Neutrophil (primary cell): ENCODE results near the gene HOXD13.

ENCODE experiments used
- H3K27ac ChIP-seq: fragments of 200-600 bp; sonication (generic); 2 replicates; pipeline ENCODE4 v1.5.1; 2016; ENCODE audit warnings: mild to moderate bottlenecking, moderate library complexity
- H3K27me3 ChIP-seq: fragments of 200-600 bp; sonication (generic); 2 replicates; pipeline ENCODE4 v1.6.0; 2016; ENCODE audit warnings: mild to moderate bottlenecking
- H3K36me3 ChIP-seq: fragments of 200-600 bp; sonication (generic); 2 replicates; pipeline ENCODE4 v1.5.1; 2017
- H3K4me1 ChIP-seq, 2 experiments: fragments of 200-600 bp in 1 of 2; sonication (generic) in 1 of 2; 1 replicate in 1 of 2; 2 replicates in 1 of 2; pipeline versions ENCODE4 v1.5.1 to v1.6.1; 2013 to 2016; ENCODE audit warnings: low read depth in 1 of 2, low read length in 1 of 2, mild to moderate bottlenecking in 1 of 2, moderate library complexity in 1 of 2; ENCODE audit not compliant: control insufficient read depth in 1 of 2, insufficient read depth in 1 of 2
- H3K4me3 ChIP-seq, 2 experiments: fragments of 200-600 bp in 1 of 2; sonication (generic) in 1 of 2; 1 replicate in 1 of 2; 2 replicates in 1 of 2; pipeline ENCODE4 v1.5.1; 2013 to 2016; ENCODE audit warnings: low read depth in 1 of 2, low read length in 1 of 2, mild to moderate bottlenecking in 1 of 2, moderate library complexity in 1 of 2
- H3K9me3 ChIP-seq: fragments of 200-600 bp; sonication (generic); 2 replicates; pipeline ENCODE4 v1.5.1; 2016
- TF ChIP-seq, protein P1 (sequence below): fragments of 200-600 bp; sonication (generic); IDR thresholded peaks from 2 replicates; pipeline ENCODE4 v1.5.1; 2016; ENCODE audit warnings: antibody characterized with exemption

The HOXD13 gene

DNA sequence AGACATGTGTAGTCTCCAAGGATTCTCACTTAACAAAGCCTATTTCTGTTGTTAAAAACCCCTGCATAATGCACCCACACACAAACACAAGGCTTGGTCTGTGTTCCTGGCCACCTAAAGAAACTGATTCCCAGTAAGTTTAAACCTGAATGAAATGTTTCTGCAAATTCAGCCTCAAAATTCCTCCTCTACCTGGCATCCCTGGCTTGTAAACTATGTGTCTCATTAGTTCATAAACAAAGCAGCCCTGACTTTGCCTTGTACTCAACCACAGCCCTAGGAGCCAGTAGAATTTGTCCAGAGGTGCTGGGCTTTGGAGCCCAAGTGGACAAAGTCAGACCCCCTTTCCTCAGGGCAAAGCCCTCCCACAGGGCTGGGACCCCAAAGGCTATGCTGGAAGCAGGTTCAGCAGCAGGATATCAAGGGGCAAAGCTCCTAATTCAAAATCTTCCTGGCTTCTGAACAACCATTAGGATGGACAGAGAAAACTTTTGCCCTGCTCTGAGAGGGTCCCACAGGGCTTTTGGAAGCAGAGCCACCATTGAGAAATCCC is 2.6 kb upstream of the HOXD13 start:
- H3K27me3 ChIP-seq = peaks cover 100% of the 10 kb centered on the region
- H3K4me1 ChIP-seq = peaks cover 37 to 47% of the 10 kb centered on the region in 2 experiments
- H3K9me3 ChIP-seq = no peaks in the 10 kb centered on the region
- TF ChIP-seq, protein P1, sequence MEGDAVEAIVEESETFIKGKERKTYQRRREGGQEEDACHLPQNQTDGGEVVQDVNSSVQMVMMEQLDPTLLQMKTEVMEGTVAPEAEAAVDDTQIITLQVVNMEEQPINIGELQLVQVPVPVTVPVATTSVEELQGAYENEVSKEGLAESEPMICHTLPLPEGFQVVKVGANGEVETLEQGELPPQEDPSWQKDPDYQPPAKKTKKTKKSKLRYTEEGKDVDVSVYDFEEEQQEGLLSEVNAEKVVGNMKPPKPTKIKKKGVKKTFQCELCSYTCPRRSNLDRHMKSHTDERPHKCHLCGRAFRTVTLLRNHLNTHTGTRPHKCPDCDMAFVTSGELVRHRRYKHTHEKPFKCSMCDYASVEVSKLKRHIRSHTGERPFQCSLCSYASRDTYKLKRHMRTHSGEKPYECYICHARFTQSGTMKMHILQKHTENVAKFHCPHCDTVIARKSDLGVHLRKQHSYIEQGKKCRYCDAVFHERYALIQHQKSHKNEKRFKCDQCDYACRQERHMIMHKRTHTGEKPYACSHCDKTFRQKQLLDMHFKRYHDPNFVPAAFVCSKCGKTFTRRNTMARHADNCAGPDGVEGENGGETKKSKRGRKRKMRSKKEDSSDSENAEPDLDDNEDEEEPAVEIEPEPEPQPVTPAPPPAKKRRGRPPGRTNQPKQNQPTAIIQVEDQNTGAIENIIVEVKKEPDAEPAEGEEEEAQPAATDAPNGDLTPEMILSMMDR = no peak
- H3K36me3 ChIP-seq = no peaks in the 10 kb centered on the region
- no peak overlapping the region for H3K4me3 ChIP-seq
- H3K27ac ChIP-seq = no peak overlapping the region

DNA sequence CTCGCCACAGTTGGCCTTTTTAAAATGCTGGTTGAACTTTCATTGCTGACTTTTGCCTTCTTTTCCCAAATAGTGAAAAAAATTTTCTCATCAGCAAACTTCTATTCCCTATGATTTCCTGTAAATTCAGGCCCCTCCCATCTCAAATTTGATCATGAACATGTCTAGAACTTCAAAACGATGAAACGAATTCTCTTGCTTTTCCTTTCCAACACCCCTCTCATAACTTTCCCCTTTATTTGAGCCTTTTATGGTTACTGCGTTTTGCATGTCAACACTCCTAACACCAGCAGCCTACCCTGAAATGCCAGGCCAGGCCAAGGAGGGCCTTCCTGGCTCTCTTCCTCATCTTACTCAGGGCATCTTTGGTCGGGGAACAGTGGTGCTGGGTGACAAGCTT is 1.7 kb upstream of the HOXD13 start:
- TF ChIP-seq, protein P1 = no peak
- no peaks in the 10 kb centered on the region for H3K9me3 ChIP-seq
- H3K4me1 ChIP-seq = peaks cover 27 to 38% of the 10 kb centered on the region in 2 experiments

DNA sequence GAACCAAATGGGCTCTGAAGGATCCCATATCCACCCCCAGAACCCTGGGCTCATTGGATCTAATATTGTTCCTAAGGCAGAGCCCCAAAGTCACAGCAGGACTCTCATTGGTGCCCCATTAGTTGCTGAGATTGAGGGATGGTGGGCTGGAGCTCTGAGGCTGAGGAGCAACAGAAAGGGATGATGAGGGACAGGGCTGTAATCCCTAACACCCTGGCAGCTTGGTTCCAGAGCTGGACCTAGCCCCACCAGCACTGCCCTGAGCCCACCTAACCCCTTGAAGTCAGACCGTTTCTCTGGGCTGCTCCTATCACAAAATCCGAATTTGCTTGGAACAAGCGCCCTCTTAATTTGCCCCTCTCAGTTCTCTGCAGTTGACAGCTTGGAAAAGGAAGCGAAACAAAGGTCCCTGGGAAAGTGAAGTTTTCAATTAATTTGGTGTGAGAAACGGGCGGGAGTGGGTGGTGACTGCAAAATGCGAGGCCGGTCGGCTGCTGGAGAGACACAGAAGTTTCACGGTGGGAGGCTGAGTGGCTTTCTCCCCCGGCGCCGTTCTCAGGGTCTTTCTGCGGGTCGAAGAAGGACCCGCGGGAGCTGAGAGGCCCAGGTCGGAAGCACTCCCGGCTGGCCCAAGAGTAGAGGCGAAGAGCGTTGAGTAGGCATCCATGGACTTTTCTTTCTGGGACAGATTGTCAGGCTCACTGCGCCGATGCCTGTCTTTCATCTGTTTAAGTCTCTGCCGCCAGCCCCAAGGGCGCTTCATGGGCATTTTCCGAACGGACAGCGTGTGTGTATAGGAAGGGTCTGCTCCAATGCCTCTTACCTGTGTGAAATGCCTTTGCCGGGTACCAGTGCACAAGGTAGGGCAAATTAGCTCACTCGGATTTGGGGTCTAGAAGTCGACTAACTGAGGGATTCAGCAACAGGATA is 927 bp upstream of the HOXD13 start:
- Histone ChIP-seq H3K4me3 (no peak overlapping the region), H3K9me3 (no peaks in the 10 kb centered on the region), H3K36me3 (no peaks in the 10 kb centered on the region), H3K27me3 (peaks cover 100% of the 10 kb centered on the region), H3K27ac (no peak overlapping the region), H3K4me1 (peaks cover 24 to 38% of the 10 kb centered on the region in 2 experiments)
- TF ChIP-seq, protein P1 = no peak

More for the DNA sequence above, 1.7 kb upstream of the HOXD13 start:
- Histone ChIP-seq H3K4me3 (no peak overlapping the region), H3K27me3 (peaks cover 100% of the 10 kb centered on the region), H3K36me3 (no peaks in the 10 kb centered on the region), H3K27ac (no peak overlapping the region)

DNA sequence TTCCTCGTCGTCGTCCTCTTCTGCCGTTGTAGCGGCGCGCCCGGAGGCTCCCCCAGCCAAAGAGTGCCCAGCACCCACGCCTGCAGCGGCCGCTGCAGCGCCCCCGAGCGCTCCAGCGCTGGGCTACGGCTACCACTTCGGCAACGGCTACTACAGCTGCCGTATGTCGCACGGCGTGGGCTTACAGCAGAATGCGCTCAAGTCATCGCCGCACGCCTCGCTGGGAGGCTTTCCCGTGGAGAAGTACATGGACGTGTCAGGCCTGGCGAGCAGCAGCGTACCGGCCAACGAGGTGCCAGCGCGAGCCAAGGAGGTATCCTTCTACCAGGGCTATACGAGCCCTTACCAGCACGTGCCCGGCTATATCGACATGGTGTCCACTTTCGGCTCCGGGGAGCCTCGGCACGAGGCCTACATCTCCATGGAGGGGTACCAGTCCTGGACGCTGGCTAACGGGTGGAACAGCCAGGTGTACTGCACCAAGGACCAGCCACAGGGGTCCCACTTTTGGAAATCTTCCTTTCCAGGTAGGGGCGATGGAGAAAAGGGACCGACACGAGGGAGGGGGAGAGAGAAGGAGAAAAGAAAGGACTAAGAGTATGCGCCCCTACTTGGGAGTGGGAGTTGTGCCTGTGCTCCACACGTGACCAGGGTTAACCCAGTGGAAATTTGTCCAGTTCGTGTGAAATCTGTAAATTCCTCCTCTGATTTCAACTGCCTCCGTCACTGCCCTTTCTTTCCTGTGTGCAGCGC is 800 bp downstream of the HOXD13 start:
- Histone ChIP-seq H3K4me3 (peak overlapping the region in 1 of 2 experiments; percentile 41), H3K36me3 (no peaks in the 10 kb centered on the region), H3K27me3 (peaks cover 100% of the 10 kb centered on the region), H3K4me1 (peaks cover 33 to 43% of the 10 kb centered on the region in 2 experiments), H3K27ac (no peak overlapping the region), H3K9me3 (no peaks in the 10 kb centered on the region)
- TF ChIP-seq, protein P1 = no peak

DNA sequence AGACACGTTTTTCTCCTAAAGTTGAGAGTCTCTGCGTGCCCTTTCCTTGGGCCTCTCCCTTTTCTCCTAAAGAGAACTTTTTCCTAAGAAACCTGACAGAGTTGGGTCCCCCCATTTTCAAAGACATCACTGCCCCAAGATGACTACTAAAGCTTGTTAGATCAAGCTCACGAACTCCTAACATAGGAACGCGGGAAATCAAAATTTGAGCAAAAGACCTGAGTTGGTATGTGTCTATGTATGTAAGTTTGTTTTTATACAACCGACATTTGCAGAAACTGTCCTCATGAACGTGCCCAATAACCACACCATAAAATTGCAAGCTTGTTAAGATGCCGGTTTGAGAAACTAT is 1.4 kb downstream of the HOXD13 start:
- Histone ChIP-seq H3K4me1 (peaks cover 32 to 40% of the 10 kb centered on the region in 2 experiments), H3K27me3 (peaks cover 100% of the 10 kb centered on the region), H3K36me3 (no peaks in the 10 kb centered on the region), H3K9me3 (no peaks in the 10 kb centered on the region), H3K4me3 (no peak overlapping the region), H3K27ac (no peak overlapping the region)
- TF ChIP-seq, protein P1 = no peak
